NB4 (cell line): ENCODE data around the gene HDAC4.

Experiments
- CTCF ChIP-seq: IDR thresholded peaks from one replicate; pipeline ENCODE4 v1.5.1; 2012; ENCODE audit warnings: low read depth, low read length
- MAX ChIP-seq: IDR thresholded peaks from 2 replicates; pipeline ENCODE4 v1.6.1; 2011; ENCODE audit warnings: low read depth, low read length
- POLR2A ChIP-seq: IDR thresholded peaks from 2 replicates; pipeline ENCODE4 v1.6.1; 2011; ENCODE audit warnings: mild to moderate bottlenecking; ENCODE audit not compliant: insufficient read length; ENCODE audit errors: extremely low read depth

- TF ChIP-seq CTCF: no peak
- TF ChIP-seq POLR2A: no peak
- no peak for TF ChIP-seq MAX
These were observed 388.6 kb downstream of the HDAC4 start for GRCh38 chr2:239012228-239012627.
